Measurements from ENCODE around the gene SORCS2. TPM values are rescaled to one million over a fixed set of nuclear protein-coding genes. Genes with fewer than 3 reads are reported as not detected.
"Not testable (repeated sequence)": the region's sequence is repeated elsewhere in the genome, so short reads cannot be mapped to it uniquely, and the experiment has no call there.

The SORCS2 gene
- total RNA-seq, 1 donor from 2014 or later = under 0.01 TPM

DNA sequence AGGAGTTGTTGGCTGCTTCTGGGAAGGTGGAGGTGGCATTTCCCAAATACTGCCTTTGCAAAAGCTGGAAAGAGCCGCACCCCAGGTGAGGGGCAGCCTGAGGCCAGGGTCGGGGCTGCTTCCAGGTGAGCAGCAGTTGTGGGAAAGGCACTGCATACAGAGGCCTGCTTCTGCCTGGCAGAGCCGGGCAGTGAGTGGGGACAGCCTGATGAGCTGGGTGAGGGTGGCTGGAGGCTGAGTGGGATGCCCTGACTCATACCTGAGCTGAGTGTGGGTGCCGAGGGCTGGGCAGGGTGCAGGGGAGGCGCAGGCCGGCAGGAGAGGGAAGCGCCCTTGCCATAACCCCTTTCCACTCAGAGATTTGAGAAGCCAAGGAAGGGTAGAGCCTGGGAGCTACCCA is 248.9 kb downstream of the SORCS2 start:
- no peak for DNase-seq (ENCODE audit: low read depth in 2 of 2)

- DNase-seq (ENCODE audit: low read depth in 2 of 2) = no peak
Measured at GRCh38 chr4:7442574-7443162, 250.3 kb downstream of the SORCS2 start.

DNA sequence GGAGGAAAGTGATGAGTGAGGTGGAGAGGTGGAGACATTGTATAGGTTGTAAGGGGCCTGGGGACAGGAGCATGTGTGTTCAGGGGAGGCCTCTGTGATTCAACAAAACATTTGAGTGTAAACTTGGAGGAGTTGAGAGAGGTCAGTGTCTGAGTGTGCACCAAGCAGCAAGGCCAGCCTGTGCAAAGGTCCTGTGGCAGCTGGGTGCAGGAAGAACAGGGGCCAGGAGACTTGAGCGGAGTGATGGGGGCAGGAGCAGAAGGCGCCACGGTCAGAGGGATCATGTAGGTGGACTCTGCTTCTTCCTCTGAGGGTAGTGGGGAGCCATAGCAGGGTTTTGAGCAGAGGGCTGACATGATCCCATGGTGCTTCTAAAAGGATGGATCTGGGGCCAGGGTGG is 252.0 kb downstream of the SORCS2 start:
- no peak for DNase-seq (ENCODE audit: low read depth in 2 of 2)

- no peak for DNase-seq (ENCODE audit: low read depth in 2 of 2)
Measured at GRCh38 chr4:7444731-7445130, 252.4 kb downstream of the SORCS2 start.

DNA sequence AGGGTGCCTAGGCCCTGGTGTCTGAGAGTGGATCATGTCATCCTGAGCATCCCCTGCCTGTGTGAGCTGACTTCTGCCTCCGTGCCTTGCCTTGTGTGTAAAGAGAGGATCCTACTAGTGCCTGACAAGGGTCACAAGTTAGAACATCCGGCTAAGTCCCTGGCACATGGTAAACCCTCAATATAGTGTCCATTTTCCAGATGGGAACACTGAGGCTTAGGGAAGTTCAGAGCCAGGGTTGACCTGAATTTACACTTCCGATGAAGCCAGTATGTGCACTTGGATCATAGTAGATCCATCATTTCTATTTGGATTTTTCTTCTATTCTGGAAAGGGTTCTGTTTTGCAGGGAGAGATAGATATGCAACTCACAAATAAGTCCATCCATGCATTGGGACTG is 254.9 kb downstream of the SORCS2 start:
- no peak for DNase-seq (ENCODE audit: low read depth in 2 of 2)

DNA sequence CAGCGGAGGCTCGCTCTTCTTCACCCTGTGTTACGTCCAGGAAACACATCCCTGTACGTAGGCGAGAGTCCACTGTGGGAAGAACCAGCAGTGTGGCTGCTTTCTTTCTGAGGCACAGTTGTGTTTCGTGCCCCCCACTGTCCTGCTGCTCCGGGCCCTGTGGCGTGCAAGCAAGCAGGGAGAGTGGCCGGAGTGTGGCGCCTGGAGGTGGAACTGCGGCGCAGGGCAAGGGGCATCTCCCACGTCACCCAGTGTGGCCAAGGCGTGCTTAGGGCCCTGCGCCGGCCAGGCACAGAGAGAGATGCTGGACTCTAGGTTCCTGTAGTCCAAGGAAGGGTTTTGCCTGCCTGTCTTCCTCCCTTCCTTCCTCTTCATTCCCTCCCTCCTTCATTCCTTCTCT is 255.7 kb downstream of the SORCS2 start:
- DNase-seq (ENCODE audit: low read depth in 2 of 2) = no peak

DNA sequence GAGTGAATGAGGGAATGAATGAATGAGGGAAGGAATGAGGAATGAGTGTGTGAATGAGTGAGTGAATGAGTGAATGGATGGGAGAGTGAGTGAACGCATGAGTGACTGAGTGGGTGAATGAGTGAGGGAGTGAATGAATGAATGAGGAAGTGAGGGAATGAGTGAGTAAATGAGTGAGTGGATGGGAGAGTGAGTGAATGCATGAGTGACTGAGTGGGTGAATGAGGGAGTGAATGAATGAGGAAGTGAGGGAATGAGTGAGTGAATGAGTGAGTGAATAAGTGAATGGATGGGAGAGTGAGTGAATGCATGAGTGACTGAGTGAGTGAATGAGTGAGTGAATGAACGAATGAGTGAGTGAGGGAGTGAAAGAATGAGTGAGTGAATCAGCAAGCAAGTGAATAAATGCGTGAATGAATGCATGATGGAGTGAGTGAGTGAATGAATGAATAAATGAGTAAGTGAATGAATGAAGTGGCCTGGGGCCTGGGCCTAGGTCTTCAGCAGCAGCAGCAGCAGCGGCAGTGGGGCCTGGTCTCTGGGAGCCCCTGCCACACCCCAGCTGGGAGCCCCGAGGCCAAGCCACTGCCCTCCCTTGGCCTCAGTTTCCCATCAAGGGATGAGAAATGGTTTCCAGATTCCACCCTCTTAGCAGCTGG is 258.6 kb downstream of the SORCS2 start:
- no peak for DNase-seq (ENCODE audit: low read depth in 2 of 2)

DNA sequence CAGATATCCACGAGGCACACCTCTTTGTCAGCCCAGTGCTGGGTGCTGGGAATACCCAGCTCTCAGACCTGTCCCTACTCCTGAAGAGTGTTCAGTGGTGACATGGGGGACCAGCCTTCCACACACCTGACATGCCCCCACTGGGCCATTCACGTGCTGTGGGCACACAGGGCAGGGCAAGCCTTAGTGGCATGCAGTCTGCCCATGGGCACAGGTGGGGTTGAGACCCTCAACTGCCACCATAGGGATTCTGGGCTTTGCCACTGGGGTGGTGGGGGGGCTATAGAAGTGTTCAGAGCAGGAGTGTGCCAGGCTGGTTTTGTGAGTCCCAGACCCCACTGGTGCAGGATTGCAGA is 259.1 kb downstream of the SORCS2 start:
- DNase-seq (ENCODE audit: low read depth in 2 of 2) = no peak

DNA sequence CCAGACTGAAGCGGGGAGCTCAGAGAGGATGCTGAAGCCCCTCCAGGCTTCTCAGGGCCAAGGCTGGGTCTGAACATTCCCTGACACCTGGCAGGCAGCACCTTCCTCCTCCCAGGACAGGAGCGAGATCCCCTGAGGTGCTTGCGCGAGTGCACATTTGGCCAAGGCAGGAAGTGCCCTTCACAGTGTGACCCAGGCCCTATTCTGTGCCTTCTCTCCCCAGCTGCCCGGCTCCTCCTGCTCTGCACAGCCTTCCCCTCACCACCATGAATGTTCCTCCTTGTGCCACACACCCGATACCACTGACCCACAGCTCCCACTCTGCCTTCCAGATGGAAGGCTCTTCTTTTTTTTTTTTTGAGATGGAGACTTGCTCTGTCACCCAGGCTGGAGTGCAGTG is 259.5 kb downstream of the SORCS2 start:
- DNase-seq (ENCODE audit: low read depth in 2 of 2) = no peak

GRCh38 chr4:7452802-7453201 is 260.5 kb downstream of the SORCS2 start:
- DNase-seq (ENCODE audit: low read depth in 2 of 2) = not testable (repeated sequence)

- DNase-seq (ENCODE audit: low read depth in 2 of 2) = no peak
Measured at GRCh38 chr4:7457201-7458065, 265.1 kb downstream of the SORCS2 start.

DNA sequence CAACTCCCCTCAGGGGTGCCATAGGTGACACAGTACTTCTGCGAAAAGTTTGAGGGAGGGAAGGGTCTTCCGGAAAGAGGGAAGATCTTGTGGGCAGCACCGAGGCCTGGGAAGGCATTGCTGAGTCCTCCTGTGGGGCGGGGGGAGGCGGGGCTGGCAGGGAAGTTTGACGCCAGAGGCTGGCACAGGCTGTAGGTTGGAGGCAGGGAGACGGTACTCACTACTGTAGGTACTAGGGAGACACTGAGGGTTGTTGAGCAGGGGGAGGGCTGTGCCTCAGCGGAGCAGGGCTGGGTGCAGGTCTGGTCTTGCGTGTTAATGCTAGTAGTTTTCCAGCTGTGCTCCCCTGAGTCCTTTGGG is 265.7 kb downstream of the SORCS2 start:
- DNase-seq (ENCODE audit: low read depth in 2 of 2) = no peak

DNA sequence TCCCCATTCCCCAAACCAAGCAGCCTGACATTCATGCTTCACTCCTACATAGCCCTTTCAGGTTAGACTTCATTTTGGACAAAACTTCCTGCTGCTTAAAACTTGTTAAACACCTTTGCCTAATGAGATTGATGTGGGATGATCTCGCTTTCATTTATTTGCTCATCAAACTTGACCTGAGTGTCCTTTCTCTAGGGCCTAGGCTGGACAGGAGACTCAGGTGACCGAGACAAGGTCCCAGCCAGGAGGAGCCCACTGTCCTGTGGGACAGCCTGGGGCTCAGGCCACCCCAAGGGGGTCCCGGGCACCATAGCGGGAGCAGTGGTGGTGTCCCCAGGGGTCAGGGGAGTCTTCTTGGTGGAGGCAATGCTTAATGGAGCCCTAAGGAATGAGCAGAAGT is 266.1 kb downstream of the SORCS2 start:
- DNase-seq (ENCODE audit: low read depth in 2 of 2) = no peak

- no peak for DNase-seq (ENCODE audit: low read depth in 2 of 2)
Measured at GRCh38 chr4:7459471-7459870, 267.1 kb downstream of the SORCS2 start.

- no peak for DNase-seq (ENCODE audit: low read depth in 2 of 2)
Measured at GRCh38 chr4:7460566-7460965, 268.2 kb downstream of the SORCS2 start.

DNA sequence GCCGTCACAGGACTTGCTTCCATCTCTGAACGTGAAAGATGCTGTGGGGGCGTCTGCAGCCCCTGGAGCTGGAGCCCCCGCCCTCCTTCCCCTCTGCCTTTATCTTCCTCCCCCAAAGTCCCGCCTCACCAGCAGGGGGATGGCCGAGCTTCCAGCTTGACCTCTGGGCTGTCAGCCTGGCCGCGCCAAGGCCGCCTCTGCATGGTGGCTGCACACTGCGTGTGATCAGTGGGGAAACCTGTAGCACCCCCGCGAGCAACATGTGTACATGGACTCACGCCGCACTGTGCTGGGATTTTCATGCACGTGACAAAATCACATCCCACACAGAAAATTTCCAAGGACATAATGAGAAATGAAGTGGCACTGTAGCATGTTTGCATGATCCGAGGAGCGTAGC is 268.9 kb downstream of the SORCS2 start:
- no peak for DNase-seq (ENCODE audit: low read depth in 2 of 2)

GRCh38 chr4:7462509-7462971 is 270.2 kb downstream of the SORCS2 start:
- DNase-seq (ENCODE audit: low read depth in 2 of 2) = peak in 1 of 2 donors; percentile 31

GRCh38 chr4:7463566-7464258 is 271.4 kb downstream of the SORCS2 start:
- no peak for DNase-seq (ENCODE audit: low read depth in 2 of 2)

DNA sequence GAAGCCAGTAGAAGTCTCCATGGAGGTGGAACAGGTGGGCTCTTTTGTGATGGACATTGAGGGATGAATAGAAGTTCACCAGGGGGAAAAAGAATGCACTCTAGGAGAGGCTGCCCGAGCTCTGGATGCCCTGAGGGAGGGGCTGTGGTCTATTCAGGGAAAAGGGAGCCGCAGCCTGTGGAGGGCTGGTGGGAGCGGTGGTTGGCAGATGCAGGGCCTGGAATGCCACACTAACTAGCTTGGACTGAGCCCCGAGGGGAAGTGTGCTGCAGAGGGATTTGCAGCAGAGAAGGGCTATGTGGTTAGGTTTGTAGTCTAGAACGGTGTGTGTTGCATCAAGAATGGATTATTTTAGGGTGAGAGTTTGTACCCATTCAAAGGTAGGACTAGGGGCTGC is 271.9 kb downstream of the SORCS2 start:
- no peak for DNase-seq (ENCODE audit: low read depth in 2 of 2)

- DNase-seq (ENCODE audit: low read depth in 2 of 2) = no peak
Measured at GRCh38 chr4:7465017-7465416, 272.7 kb downstream of the SORCS2 start.

DNA sequence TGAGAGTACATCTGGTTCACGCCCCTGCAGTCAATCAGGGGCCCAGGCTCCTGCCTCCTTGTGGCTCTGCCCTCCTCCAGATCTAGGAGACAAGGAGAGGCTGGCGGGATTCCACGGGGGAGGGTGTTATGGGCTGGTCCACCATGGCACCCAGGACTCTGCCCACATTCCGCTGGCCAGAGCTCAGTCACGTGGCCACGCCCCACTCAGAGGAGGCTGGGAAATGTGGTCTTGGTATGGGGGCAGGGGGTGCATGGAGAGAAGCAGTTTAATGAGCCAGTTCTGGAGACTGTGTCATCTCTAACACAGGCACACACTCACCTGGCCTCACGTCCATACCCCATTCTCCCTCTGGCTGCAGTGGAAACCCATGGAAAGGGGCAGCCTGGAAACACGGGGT is 273.9 kb downstream of the SORCS2 start:
- no peak for DNase-seq (ENCODE audit: low read depth in 2 of 2)

GRCh38 chr4:7466904-7467303 is 274.6 kb downstream of the SORCS2 start:
- no peak for DNase-seq (ENCODE audit: low read depth in 2 of 2)

Data from dermis microvascular lymphatic vessel endothelial cell (primary cell).